ENCODE data around the gene PRMT1.

The PRMT1 gene

GRCh38 chr19:49664171-49665035 lies 12.7 kb upstream of the PRMT1 start:
- TF ChIP-seq, protein P1, sequence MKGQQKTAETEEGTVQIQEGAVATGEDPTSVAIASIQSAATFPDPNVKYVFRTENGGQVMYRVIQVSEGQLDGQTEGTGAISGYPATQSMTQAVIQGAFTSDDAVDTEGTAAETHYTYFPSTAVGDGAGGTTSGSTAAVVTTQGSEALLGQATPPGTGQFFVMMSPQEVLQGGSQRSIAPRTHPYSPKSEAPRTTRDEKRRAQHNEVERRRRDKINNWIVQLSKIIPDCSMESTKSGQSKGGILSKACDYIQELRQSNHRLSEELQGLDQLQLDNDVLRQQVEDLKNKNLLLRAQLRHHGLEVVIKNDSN (IDR thresholded peaks at IDR 0.05), result no peak
- TF ChIP-seq FOXM1 (IDR thresholded peaks at IDR 0.05; ENCODE audit: borderline replicate concordance, low read depth) (peak; percentile 18; the same call in 1 of the 2 replicates), TCF12 (IDR thresholded peaks at IDR 0.05; ENCODE audit: low read depth) (peak; percentile 54; the same call in 1 of the 2 replicates), EGR1 (IDR thresholded peaks at IDR 0.05) (0 out of 2 replicates have a peak, but pooled peaks have one; percentile 10), EP300 (IDR thresholded peaks at IDR 0.05; ENCODE audit: borderline replicate concordance) (peak; percentile 25; the same call in 1 of the 2 replicates), ZBTB7A (IDR thresholded peaks at IDR 0.05; ENCODE audit: low read depth) (no peak), NFIC (IDR thresholded peaks at IDR 0.05) (no peak), RAD21 (IDR thresholded peaks at IDR 0.05; ENCODE audit: low read depth) (0 out of 2 replicates have a peak, but pooled peaks have one; percentile 4), TAF1 (IDR thresholded peaks at IDR 0.05; ENCODE audit: low read depth) (no peak), TEAD4 (IDR thresholded peaks at IDR 0.05) (peak; percentile 21; the same call in 1 of the 2 replicates), REST (IDR thresholded peaks at IDR 0.05; ENCODE audit: low read depth) (no peak), YY1 (IDR thresholded peaks at IDR 0.05; ENCODE audit: low read depth) (no peak)
- TF ChIP-seq, protein P2, sequence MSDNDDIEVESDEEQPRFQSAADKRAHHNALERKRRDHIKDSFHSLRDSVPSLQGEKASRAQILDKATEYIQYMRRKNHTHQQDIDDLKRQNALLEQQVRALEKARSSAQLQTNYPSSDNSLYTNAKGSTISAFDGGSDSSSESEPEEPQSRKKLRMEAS (IDR thresholded peaks at IDR 0.05), result peak; percentile 86

DNA sequence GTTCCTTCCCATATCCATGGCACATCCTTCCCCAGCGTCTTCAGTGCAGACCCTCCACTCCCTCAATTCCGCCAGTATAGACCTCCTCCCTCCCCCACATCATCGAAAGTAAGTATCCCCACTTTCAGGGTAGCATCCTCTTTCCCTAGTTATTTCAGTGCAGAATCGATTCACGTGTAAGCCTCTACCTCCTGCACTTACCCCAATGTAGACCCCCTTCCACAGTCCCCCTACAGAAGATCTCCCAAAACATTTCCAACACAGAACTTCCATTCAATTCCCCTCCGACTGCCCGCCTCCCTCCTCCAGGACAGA lies 12.1 kb upstream of the PRMT1 start:
- TF ChIP-seq EGR1 (IDR thresholded peaks at IDR 0.05), result no peak
- TF ChIP-seq TAF1 (IDR thresholded peaks at IDR 0.05; ENCODE audit: low read depth), result no peak
- no peak for TF ChIP-seq REST (IDR thresholded peaks at IDR 0.05; ENCODE audit: low read depth)
- no peak for TF ChIP-seq YY1 (IDR thresholded peaks at IDR 0.05; ENCODE audit: low read depth)
- no peak for TF ChIP-seq TCF12 (IDR thresholded peaks at IDR 0.05; ENCODE audit: low read depth)
- no peak for TF ChIP-seq RAD21 (IDR thresholded peaks at IDR 0.05; ENCODE audit: low read depth)
- TF ChIP-seq ZBTB7A (IDR thresholded peaks at IDR 0.05; ENCODE audit: low read depth), result no peak; the same call in 1 of the 2 replicates
- TF ChIP-seq CEBPB (IDR thresholded peaks at IDR 0.05), result no peak
- no peak for TF ChIP-seq CREB1 (IDR thresholded peaks at IDR 0.05; ENCODE audit: low read depth)
- TF ChIP-seq FOXM1 (IDR thresholded peaks at IDR 0.05; ENCODE audit: borderline replicate concordance, low read depth), result no peak

DNA sequence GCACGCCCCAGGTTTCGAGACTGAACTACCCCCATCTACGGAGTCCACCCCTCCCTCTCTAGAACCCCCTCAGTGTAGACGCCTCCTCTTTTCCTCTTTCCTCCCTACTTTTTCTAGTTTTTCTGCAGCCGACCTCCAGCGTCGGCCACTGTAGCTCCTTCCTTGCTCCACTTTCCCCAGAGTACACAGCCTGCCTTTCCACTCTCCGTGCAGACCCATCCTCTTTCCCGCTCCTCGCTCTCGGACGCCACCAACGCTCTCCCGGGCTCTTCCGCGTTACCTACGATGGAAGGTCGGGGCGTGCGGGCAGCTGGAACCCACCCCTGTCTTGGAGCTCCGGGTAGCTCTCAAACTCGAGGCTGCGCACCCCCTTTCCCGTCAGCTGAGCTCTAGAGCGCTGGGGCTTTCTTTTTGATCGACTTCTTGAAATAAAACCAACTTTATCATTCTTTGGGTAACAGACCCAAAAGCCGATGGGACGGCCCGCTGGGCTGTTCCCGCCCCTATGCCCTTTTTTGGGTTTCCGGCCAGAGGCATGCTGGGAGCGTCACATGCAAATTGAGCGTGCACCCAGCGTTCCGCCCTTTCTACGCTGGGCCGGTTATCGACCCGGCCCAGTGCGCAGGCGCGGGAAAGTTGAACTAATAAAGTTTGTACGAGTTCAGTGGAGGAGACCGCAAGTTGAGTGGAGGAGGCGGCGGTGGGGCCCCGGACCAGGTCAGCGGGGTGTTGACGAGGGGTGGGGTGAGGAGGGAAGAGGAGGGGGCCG lies 11.5 kb upstream of the PRMT1 start, which contains the start of the genes BCL2L12 and IRF3:
Gene BCL2L12 (plus strand): TSS at position 583 of the 769 bp plus-strand sequence. CDS start 760 bp downstream, outside the sequence.
Gene IRF3 (minus strand): TSS at position 507 of the 769 bp plus-strand sequence. CDS start 1,019 bp downstream, outside the sequence.
- TF ChIP-seq TCF12 (IDR thresholded peaks at IDR 0.05; ENCODE audit: low read depth), result peak; percentile 31; the same call in 1 of the 2 replicates
- TF ChIP-seq, protein P1 (IDR thresholded peaks at IDR 0.05), result no peak
- no peak for TF ChIP-seq EGR1 (IDR thresholded peaks at IDR 0.05)
- TF ChIP-seq TAF1 (IDR thresholded peaks at IDR 0.05; ENCODE audit: low read depth), result peak; percentile 75
- no peak; the same call in 1 of the 2 replicates for TF ChIP-seq TEAD4 (IDR thresholded peaks at IDR 0.05)
- TF ChIP-seq CREB1 (IDR thresholded peaks at IDR 0.05; ENCODE audit: low read depth), result no peak
- TF ChIP-seq, protein P2 (IDR thresholded peaks at IDR 0.05), result peak; percentile 68
- TF ChIP-seq NFIC (IDR thresholded peaks at IDR 0.05), result 0 out of 2 replicates have a peak, but pooled peaks have one; percentile 9
- no peak for TF ChIP-seq CEBPB (IDR thresholded peaks at IDR 0.05)
- no peak; the same call in 1 of the 2 replicates for TF ChIP-seq ZBTB7A (IDR thresholded peaks at IDR 0.05; ENCODE audit: low read depth)
- TF ChIP-seq REST (IDR thresholded peaks at IDR 0.05; ENCODE audit: low read depth), result no peak
- TF ChIP-seq EP300 (IDR thresholded peaks at IDR 0.05; ENCODE audit: borderline replicate concordance), result no peak
- TF ChIP-seq RAD21 (IDR thresholded peaks at IDR 0.05; ENCODE audit: low read depth), result no peak
- peak; percentile 26; the same call in 1 of the 2 replicates for TF ChIP-seq YY1 (IDR thresholded peaks at IDR 0.05; ENCODE audit: low read depth)
- no peak for TF ChIP-seq FOXM1 (IDR thresholded peaks at IDR 0.05; ENCODE audit: borderline replicate concordance, low read depth)
